HEK293 (cell line): ENCODE results near the gene CDC37L1.

ENCODE experiments used
- BCL11A ChIP-seq: fragments of 450-650 bp; formaldehyde crosslinking; IDR thresholded peaks from 2 replicates; pipeline ENCODE4 v1.5.1; 2016; ENCODE audit warnings: low read depth, missing biosample characterization, missing genetic modification characterization
- GLIS2 ChIP-seq: fragments of 450-650 bp; formaldehyde crosslinking; IDR thresholded peaks from 2 replicates; pipeline ENCODE4 v1.5.1; 2016; ENCODE audit warnings: missing biosample characterization, missing genetic modification characterization
- KLF16 ChIP-seq: fragments of 450-650 bp; formaldehyde crosslinking; IDR thresholded peaks from 2 replicates; pipeline ENCODE4 v1.5.1; 2017; ENCODE audit warnings: missing biosample characterization, missing genetic modification characterization
- MEIS1 ChIP-seq: sonication (generic); formaldehyde crosslinking; IDR thresholded peaks from 2 replicates; pipeline ENCODE4 v1.8.1; 2022; ENCODE audit warnings: missing genetic modification reagents, mild to moderate bottlenecking, borderline replicate concordance
- OSR2 ChIP-seq: fragments of 450-650 bp; formaldehyde crosslinking; IDR thresholded peaks from 2 replicates; pipeline ENCODE4 v1.5.1; 2016; ENCODE audit warnings: missing biosample characterization, missing genetic modification characterization
- SALL2 ChIP-seq: fragments of 450-650 bp; formaldehyde crosslinking; IDR thresholded peaks from 2 replicates; pipeline ENCODE4 v1.5.0; 2017; ENCODE audit warnings: missing biosample characterization, mild to moderate bottlenecking, missing genetic modification characterization, borderline replicate concordance
- SCRT2 ChIP-seq: fragments of 450-650 bp; formaldehyde crosslinking; IDR thresholded peaks from 2 replicates; pipeline ENCODE4 v1.5.1; 2016; ENCODE audit warnings: missing biosample characterization, missing genetic modification characterization
- SP2 ChIP-seq: fragments of 450-650 bp; formaldehyde crosslinking; IDR thresholded peaks from 2 replicates; pipeline ENCODE4 v1.5.1; 2016; ENCODE audit warnings: missing biosample characterization, missing genetic modification characterization
- SP7 ChIP-seq: fragments of 450-650 bp; formaldehyde crosslinking; IDR thresholded peaks from 2 replicates; pipeline ENCODE4 v1.5.1; 2016; ENCODE audit warnings: missing biosample characterization, missing genetic modification characterization
- TCF7L2 ChIP-seq: IDR thresholded peaks from 2 replicates; pipeline ENCODE4 v1.6.1; 2011; ENCODE audit warnings: low read depth, mild to moderate bottlenecking, inconsistent platforms, low read length, moderate library complexity, borderline replicate concordance
- YY1 ChIP-seq: fragments of 450-650 bp; formaldehyde crosslinking; IDR thresholded peaks from 2 replicates; pipeline ENCODE4 v1.5.1; 2018; ENCODE audit warnings: missing biosample characterization, missing genetic modification characterization
- ZBTB48 ChIP-seq: fragments of 450-650 bp; formaldehyde crosslinking; IDR thresholded peaks from 2 replicates; pipeline ENCODE4 v1.5.1; 2016; ENCODE audit warnings: missing biosample characterization, missing genetic modification characterization
- ZEB2 ChIP-seq: fragments of 450-650 bp; formaldehyde crosslinking; IDR thresholded peaks from 2 replicates; pipeline ENCODE4 v1.5.1; 2016; ENCODE audit warnings: missing biosample characterization, missing genetic modification characterization
- ZFP37 ChIP-seq: fragments of 450-650 bp; formaldehyde crosslinking; IDR thresholded peaks from 2 replicates; pipeline ENCODE4 v1.5.1; 2016; ENCODE audit warnings: missing biosample characterization, missing genetic modification characterization
- ZIC2 ChIP-seq: fragments of 450-650 bp; formaldehyde crosslinking; IDR thresholded peaks from 2 replicates; pipeline ENCODE4 v1.5.1; 2016; ENCODE audit warnings: missing biosample characterization, missing genetic modification characterization
- ZNF169 ChIP-seq: fragments of 450-650 bp; formaldehyde crosslinking; IDR thresholded peaks from 2 replicates; pipeline ENCODE4 v1.5.1; 2016; ENCODE audit warnings: missing biosample characterization, missing genetic modification characterization
- ZNF341 ChIP-seq: fragments of 450-650 bp; formaldehyde crosslinking; IDR thresholded peaks from 2 replicates; pipeline ENCODE4; 2016; ENCODE audit warnings: low read depth, missing biosample characterization, missing genetic modification characterization
- ZNF394 ChIP-seq: fragments of 450-650 bp; formaldehyde crosslinking; IDR thresholded peaks from 2 replicates; pipeline ENCODE4 v1.5.1; 2016; ENCODE audit warnings: missing biosample characterization, missing genetic modification characterization, mild to moderate bottlenecking, moderate library complexity, borderline replicate concordance
- ZNF426 ChIP-seq: fragments of 450-650 bp; formaldehyde crosslinking; IDR thresholded peaks from 2 replicates; pipeline ENCODE4 v1.5.1; 2017; ENCODE audit warnings: missing biosample characterization, missing genetic modification characterization, mild to moderate bottlenecking, inconsistent platforms, moderate library complexity
- ZNF501 ChIP-seq: fragments of 450-650 bp; formaldehyde crosslinking; IDR thresholded peaks from 2 replicates; pipeline ENCODE4 v1.5.1; 2016; ENCODE audit warnings: missing biosample characterization, missing genetic modification characterization
- ZNF521 ChIP-seq: fragments of 450-650 bp; formaldehyde crosslinking; IDR thresholded peaks from 2 replicates; pipeline ENCODE4 v1.5.1; 2017; ENCODE audit warnings: missing biosample characterization, mild to moderate bottlenecking, missing genetic modification characterization
- ZNF549 ChIP-seq: fragments of 450-650 bp; IDR thresholded peaks from 2 replicates; pipeline ENCODE4 v1.5.1; 2018; ENCODE audit warnings: missing biosample characterization, missing genetic modification characterization, mild to moderate bottlenecking, inconsistent platforms, moderate library complexity
- ZNF561 ChIP-seq: fragments of 450-650 bp; IDR thresholded peaks from 2 replicates; pipeline ENCODE4 v1.5.1; 2018; ENCODE audit warnings: missing biosample characterization, missing genetic modification characterization, borderline replicate concordance
- ZNF600 ChIP-seq: fragments of 450-650 bp; formaldehyde crosslinking; IDR thresholded peaks from 2 replicates; pipeline ENCODE4 v1.5.1; 2016; ENCODE audit warnings: missing biosample characterization, missing genetic modification characterization
- ZNF660 ChIP-seq: fragments of 450-650 bp; IDR thresholded peaks from 2 replicates; pipeline ENCODE4 v1.5.1; 2018; ENCODE audit warnings: missing biosample characterization, mild to moderate bottlenecking, missing genetic modification characterization
- ZSCAN30 ChIP-seq: fragments of 450-650 bp; IDR thresholded peaks from 2 replicates; pipeline ENCODE4 v1.5.1; 2018; ENCODE audit warnings: missing biosample characterization, mild to moderate bottlenecking, missing genetic modification characterization, moderate library complexity
- TF ChIP-seq, protein P1 (sequence below): fragments of 450-650 bp; formaldehyde crosslinking; IDR thresholded peaks from 2 replicates; pipeline ENCODE4 v1.5.1; 2016; ENCODE audit warnings: missing biosample characterization, missing genetic modification characterization
- TF ChIP-seq, protein P2 (sequence below): fragments of 450-650 bp; formaldehyde crosslinking; optimal IDR thresholded peaks from 2 replicates; pipeline ENCODE3; 2016; ENCODE audit warnings: missing biosample characterization, mild to moderate bottlenecking, missing genetic modification characterization
- TF ChIP-seq, protein P3 (sequence below): fragments of 450-650 bp; formaldehyde crosslinking; IDR thresholded peaks from 2 replicates; pipeline ENCODE4 v1.5.1; 2016; ENCODE audit warnings: missing biosample characterization, missing genetic modification characterization
- TF ChIP-seq, protein P4 (sequence below): fragments of 450-650 bp; formaldehyde crosslinking; IDR thresholded peaks from 2 replicates; pipeline ENCODE4 v1.5.1; 2016; ENCODE audit warnings: missing biosample characterization, missing genetic modification characterization

CDC37L1 gene

DNA sequence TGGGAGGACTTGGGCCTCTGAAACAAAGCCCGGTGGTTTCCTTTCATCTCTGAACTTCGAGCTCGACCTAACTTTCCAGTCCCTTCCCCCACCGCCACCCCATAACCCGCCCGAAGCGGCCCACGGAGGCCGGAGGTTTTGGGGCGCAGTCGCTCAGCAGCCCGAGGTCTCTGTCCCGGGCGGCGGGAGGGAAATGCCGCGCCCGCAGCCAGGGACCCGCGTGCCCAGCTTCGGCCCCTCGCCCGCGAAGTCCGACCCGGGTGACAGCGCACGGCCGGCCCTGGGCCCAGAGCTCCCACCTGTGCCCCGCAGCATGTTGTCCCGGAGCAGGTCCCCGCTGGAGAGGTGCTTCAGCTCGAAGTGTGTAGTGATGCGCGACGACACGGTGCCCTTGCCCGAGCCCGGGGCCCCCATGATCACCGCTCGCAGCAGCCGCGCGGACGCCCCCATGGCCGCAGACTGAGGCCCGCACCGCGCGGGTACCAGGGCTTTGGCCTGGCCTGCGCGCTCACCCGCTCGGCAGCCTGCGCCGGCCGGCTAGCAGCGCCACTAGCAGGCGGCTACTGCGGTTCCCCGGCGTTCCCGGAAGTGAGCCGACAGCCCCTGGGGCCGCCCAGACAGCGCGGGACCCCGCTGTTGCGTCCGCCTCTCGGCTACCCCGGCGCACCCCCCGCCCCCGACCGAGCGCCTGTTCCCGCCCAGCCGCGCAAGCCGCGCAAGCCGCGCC is 61.4 kb downstream of the CDC37L1 start, which contains the start of gene AK3 (continued):
- TF ChIP-seq, protein P1, sequence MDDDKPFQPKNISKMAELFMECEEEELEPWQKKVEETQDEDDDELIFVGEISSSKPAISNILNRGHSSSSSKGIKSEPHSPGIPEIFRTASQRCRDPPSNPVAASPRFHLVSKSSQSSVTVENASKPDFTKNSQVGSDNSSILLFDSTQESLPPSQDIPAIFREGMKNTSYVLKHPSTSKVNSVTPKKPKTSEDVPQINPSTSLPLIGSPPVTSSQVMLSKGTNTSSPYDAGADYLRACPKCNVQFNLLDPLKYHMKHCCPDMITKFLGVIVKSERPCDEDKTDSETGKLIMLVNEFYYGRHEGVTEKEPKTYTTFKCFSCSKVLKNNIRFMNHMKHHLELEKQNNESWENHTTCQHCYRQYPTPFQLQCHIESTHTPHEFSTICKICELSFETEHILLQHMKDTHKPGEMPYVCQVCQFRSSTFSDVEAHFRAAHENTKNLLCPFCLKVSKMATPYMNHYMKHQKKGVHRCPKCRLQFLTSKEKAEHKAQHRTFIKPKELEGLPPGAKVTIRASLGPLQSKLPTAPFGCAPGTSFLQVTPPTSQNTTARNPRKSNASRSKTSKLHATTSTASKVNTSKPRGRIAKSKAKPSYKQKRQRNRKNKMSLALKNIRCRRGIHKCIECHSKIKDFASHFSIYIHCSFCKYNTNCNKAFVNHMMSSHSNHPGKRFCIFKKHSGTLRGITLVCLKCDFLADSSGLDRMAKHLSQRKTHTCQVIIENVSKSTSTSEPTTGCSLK (tag by site-specific recombination): no peak
- TF ChIP-seq ZNF341 (tag by site-specific recombination) (peak; percentile 54), BCL11A (tag by site-specific recombination) (0 out of 2 replicates have a peak, but pooled peaks have one; percentile 14), ZBTB48 (tag by site-specific recombination) (peak; percentile 71), MEIS1 (CRISPR knock-in tag) (peak; percentile 73; the same call in 1 of the 2 replicates), ZIC2 (tag by site-specific recombination) (peak; percentile 45), ZNF501 (tag by site-specific recombination) (0 out of 2 replicates have a peak, but pooled peaks have one; percentile 42), ZNF426 (no peak), SCRT2 (tag by site-specific recombination) (peak; percentile 80), ZNF521 (no peak), GLIS2 (peak; percentile 65), ZEB2 (tag by site-specific recombination) (0 out of 2 replicates have a peak, but pooled peaks have one; percentile 19), ZFP37 (tag by site-specific recombination) (0 out of 2 replicates have a peak, but pooled peaks have one; percentile 59), SP2 (tag by site-specific recombination) (peak; percentile 63), SP7 (tag by site-specific recombination) (peak; percentile 29; the same call in 1 of the 2 replicates), ZNF549 (tag by site-specific recombination) (no peak), ZNF600 (tag by site-specific recombination) (peak; percentile 51), TCF7L2 (peak; percentile 58; the same call in 1 of the 2 replicates), ZSCAN30 (tag by site-specific recombination) (peak; percentile 81), OSR2 (peak; percentile 42; the same call in 1 of the 2 replicates), SALL2 (tag by site-specific recombination) (no peak), KLF16 (0 out of 2 replicates have a peak, but pooled peaks have one; percentile 42), YY1 (tag by site-specific recombination) (peak; percentile 60; the same call in 1 of the 2 replicates), ZNF660 (peak; percentile 68; the same call in 1 of the 2 replicates), ZNF394 (tag by site-specific recombination) (no peak), ZNF561 (peak; percentile 76; the same call in 1 of the 2 replicates), ZNF169 (tag by site-specific recombination) (no peak)
- TF ChIP-seq, protein P2, sequence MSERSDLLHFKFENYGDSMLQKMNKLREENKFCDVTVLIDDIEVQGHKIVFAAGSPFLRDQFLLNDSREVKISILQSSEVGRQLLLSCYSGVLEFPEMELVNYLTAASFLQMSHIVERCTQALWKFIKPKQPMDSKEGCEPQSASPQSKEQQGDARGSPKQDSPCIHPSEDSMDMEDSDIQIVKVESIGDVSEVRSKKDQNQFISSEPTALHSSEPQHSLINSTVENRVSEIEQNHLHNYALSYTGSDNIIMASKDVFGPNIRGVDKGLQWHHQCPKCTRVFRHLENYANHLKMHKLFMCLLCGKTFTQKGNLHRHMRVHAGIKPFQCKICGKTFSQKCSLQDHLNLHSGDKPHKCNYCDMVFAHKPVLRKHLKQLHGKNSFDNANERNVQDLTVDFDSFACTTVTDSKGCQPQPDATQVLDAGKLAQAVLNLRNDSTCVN (tag by site-specific recombination): peak; percentile 92
- TF ChIP-seq, protein P3, sequence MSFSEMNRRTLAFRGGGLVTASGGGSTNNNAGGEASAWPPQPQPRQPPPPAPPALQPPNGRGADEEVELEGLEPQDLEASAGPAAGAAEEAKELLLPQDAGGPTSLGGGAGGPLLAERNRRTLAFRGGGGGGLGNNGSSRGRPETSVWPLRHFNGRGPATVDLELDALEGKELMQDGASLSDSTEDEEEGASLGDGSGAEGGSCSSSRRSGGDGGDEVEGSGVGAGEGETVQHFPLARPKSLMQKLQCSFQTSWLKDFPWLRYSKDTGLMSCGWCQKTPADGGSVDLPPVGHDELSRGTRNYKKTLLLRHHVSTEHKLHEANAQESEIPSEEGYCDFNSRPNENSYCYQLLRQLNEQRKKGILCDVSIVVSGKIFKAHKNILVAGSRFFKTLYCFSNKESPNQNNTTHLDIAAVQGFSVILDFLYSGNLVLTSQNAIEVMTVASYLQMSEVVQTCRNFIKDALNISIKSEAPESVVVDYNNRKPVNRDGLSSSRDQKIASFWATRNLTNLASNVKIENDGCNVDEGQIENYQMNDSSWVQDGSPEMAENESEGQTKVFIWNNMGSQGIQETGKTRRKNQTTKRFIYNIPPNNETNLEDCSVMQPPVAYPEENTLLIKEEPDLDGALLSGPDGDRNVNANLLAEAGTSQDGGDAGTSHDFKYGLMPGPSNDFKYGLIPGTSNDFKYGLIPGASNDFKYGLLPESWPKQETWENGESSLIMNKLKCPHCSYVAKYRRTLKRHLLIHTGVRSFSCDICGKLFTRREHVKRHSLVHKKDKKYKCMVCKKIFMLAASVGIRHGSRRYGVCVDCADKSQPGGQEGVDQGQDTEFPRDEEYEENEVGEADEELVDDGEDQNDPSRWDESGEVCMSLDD: peak; percentile 70; the same call in 1 of the 2 replicates
- TF ChIP-seq, protein P4, sequence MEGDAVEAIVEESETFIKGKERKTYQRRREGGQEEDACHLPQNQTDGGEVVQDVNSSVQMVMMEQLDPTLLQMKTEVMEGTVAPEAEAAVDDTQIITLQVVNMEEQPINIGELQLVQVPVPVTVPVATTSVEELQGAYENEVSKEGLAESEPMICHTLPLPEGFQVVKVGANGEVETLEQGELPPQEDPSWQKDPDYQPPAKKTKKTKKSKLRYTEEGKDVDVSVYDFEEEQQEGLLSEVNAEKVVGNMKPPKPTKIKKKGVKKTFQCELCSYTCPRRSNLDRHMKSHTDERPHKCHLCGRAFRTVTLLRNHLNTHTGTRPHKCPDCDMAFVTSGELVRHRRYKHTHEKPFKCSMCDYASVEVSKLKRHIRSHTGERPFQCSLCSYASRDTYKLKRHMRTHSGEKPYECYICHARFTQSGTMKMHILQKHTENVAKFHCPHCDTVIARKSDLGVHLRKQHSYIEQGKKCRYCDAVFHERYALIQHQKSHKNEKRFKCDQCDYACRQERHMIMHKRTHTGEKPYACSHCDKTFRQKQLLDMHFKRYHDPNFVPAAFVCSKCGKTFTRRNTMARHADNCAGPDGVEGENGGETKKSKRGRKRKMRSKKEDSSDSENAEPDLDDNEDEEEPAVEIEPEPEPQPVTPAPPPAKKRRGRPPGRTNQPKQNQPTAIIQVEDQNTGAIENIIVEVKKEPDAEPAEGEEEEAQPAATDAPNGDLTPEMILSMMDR: peak; percentile 54; the same call in 1 of the 2 replicates
